H7 (cell line): ENCODE data around the gene TLE4. TPM values are rescaled to one million over a fixed set of nuclear protein-coding genes. Genes with fewer than 3 reads are reported as not detected.
"Not testable (repeated sequence)": the region's sequence is repeated elsewhere in the genome, so short reads cannot be mapped to it uniquely, and the experiment has no call there.

ENCODE experiments used
- DNase-seq: peaks from one replicate; pipeline ENCODE4 v3.0.0; 2012
- H3K27me3 ChIP-seq: 2 replicates; pipeline ENCODE4 v1.6.0; 2011; ENCODE audit warnings: mild to moderate bottlenecking, low read length; ENCODE audit not compliant: control insufficient read depth, insufficient read depth
- H3K36me3 ChIP-seq: replicated peaks from 2 replicates; pipeline ENCODE4 v1.5.1; 2011; ENCODE audit warnings: low read length; ENCODE audit not compliant: control insufficient read depth, insufficient read depth
- H3K4me3 ChIP-seq: 2 replicates; pipeline ENCODE4 v1.5.1; 2011; ENCODE audit warnings: low read depth, mild to moderate bottlenecking, control low read depth, low read length, moderate library complexity; ENCODE audit not compliant: insufficient read depth
- total RNA-seq: library from RNA; depleted of rRNA; stranded (reverse); fragments of >200 nt; shearing (Covaris generic); gene quantifications from 2 replicates; pipeline ENCODE4 v1.2.3, GENCODE V29; 2014

Gene TLE4
- total RNA-seq, 1 experiment from 2014 or later: 31.8 TPM

GRCh38 chr9:79629721-79630120, 58.0 kb downstream of the TLE4 start:
- Histone ChIP-seq H3K27me3 (no peaks in the 10 kb centered on the region), H3K36me3 (no peaks in the 10 kb centered on the region), H3K4me3 (no peak overlapping the region)
- no peak for DNase-seq

GRCh38 chr9:79630521-79631403, 59.0 kb downstream of the TLE4 start:
- DNase-seq: no peak
- Histone ChIP-seq H3K4me3 (no peak overlapping the region), H3K27me3 (no peaks in the 10 kb centered on the region), H3K36me3 (no peaks in the 10 kb centered on the region)

- no peaks in the 10 kb centered on the region for H3K36me3 ChIP-seq
- no peaks in the 10 kb centered on the region for H3K27me3 ChIP-seq
- H3K4me3 ChIP-seq: no peak overlapping the region
- DNase-seq: no peak
Measured at GRCh38 chr9:79632060-79632459, 60.3 kb downstream of the TLE4 start.

GRCh38 chr9:79632705-79633104, 60.9 kb downstream of the TLE4 start:
- no peak for DNase-seq
- no peak overlapping the region for H3K4me3 ChIP-seq
- H3K27me3 ChIP-seq: no peaks in the 10 kb centered on the region
- no peaks in the 10 kb centered on the region for H3K36me3 ChIP-seq

GRCh38 chr9:79633558-79633957, 61.8 kb downstream of the TLE4 start:
- no peaks in the 10 kb centered on the region for H3K27me3 ChIP-seq
- no peaks in the 10 kb centered on the region for H3K36me3 ChIP-seq
- H3K4me3 ChIP-seq: no peak overlapping the region
- no peak for DNase-seq

- H3K36me3 ChIP-seq: no peaks in the 10 kb centered on the region
- DNase-seq: no peak
- no peaks in the 10 kb centered on the region for H3K27me3 ChIP-seq
- no peak overlapping the region for H3K4me3 ChIP-seq
Measured at GRCh38 chr9:79637177-79637925, 65.6 kb downstream of the TLE4 start.

GRCh38 chr9:79638806-79639205, 67.0 kb downstream of the TLE4 start:
- no peak for DNase-seq
- no peak overlapping the region for H3K4me3 ChIP-seq

GRCh38 chr9:79639354-79639753, 67.6 kb downstream of the TLE4 start:
- DNase-seq: no peak
- no peak overlapping the region for H3K4me3 ChIP-seq
- H3K36me3 ChIP-seq: no peaks in the 10 kb centered on the region
- H3K27me3 ChIP-seq: no peaks in the 10 kb centered on the region

More at GRCh38 chr9:79638806-79639205, 67.0 kb downstream of the TLE4 start:
- H3K27me3 ChIP-seq: no peaks in the 10 kb centered on the region
- no peaks in the 10 kb centered on the region for H3K36me3 ChIP-seq

- H3K4me3 ChIP-seq, H3K36me3 ChIP-seq, DNase-seq, H3K27me3 ChIP-seq: not testable (repeated sequence)
Measured at GRCh38 chr9:79640067-79640466, 68.3 kb downstream of the TLE4 start.

GRCh38 chr9:79641070-79641469, 69.3 kb downstream of the TLE4 start:
- Histone ChIP-seq H3K27me3 (no peaks in the 10 kb centered on the region), H3K4me3 (no peak overlapping the region), H3K36me3 (no peaks in the 10 kb centered on the region)
- no peak for DNase-seq

GRCh38 chr9:79642671-79643070, 70.9 kb downstream of the TLE4 start:
- H3K27me3 ChIP-seq: no peaks in the 10 kb centered on the region
- no peak for DNase-seq
- H3K36me3 ChIP-seq: no peaks in the 10 kb centered on the region
- H3K4me3 ChIP-seq: no peak overlapping the region

GRCh38 chr9:79644048-79644447, 72.3 kb downstream of the TLE4 start:
- Histone ChIP-seq H3K4me3 (no peak overlapping the region), H3K36me3 (no peaks in the 10 kb centered on the region), H3K27me3 (no peaks in the 10 kb centered on the region)
- no peak for DNase-seq

- Histone ChIP-seq H3K27me3 (no peaks in the 10 kb centered on the region), H3K36me3 (no peaks in the 10 kb centered on the region), H3K4me3 (no peak overlapping the region)
- no peak for DNase-seq
Measured at GRCh38 chr9:79644601-79645000, 72.8 kb downstream of the TLE4 start.

- Histone ChIP-seq H3K36me3 (no peaks in the 10 kb centered on the region), H3K27me3 (no peaks in the 10 kb centered on the region), H3K4me3 (no peak overlapping the region)
- DNase-seq: no peak
Measured at GRCh38 chr9:79645110-79645509, 73.3 kb downstream of the TLE4 start.

GRCh38 chr9:79646096-79646495, 74.3 kb downstream of the TLE4 start:
- Histone ChIP-seq H3K36me3 (no peaks in the 10 kb centered on the region), H3K27me3 (no peaks in the 10 kb centered on the region), H3K4me3 (no peak overlapping the region)
- DNase-seq: no peak
